Neural cell (in vitro differentiated cells): ENCODE measurements around the gene MEGF11. TPM values are rescaled to one million over a fixed set of nuclear protein-coding genes. Genes with fewer than 3 reads are reported as not detected.

Source experiments
- H2AFZ ChIP-seq: fragments of 200-600, 300-800 bp; sonication (generic), shearing (Covaris generic); 2 replicates; pipeline ENCODE4 v1.6.0; 2014; ENCODE audit warnings: low read depth, mild to moderate bottlenecking, antibody characterized with exemption, low read length, moderate library complexity
- H3F3A ChIP-seq: fragments of 200-600 bp; shearing (Covaris generic); 2 replicates; pipeline ENCODE4 v1.6.1; 2016; ENCODE audit warnings: mild to moderate bottlenecking, moderate library complexity, mixed read lengths, antibody characterized with exemption, low read length; ENCODE audit not compliant: insufficient read depth, poor library complexity, severe bottlenecking
- H3K27ac ChIP-seq: fragments of 200-600, 300-800 bp; sonication (generic), shearing (Covaris generic); 2 replicates; pipeline ENCODE4 v1.5.1; 2014; ENCODE audit warnings: mild to moderate bottlenecking, low read length, moderate library complexity
- H3K27me3 ChIP-seq: fragments of 300-800, 200-600 bp; sonication (generic), shearing (Covaris generic); 2 replicates; pipeline ENCODE4 v1.6.0; 2014; ENCODE audit warnings: mild to moderate bottlenecking, low read depth, low read length, moderate library complexity; ENCODE audit not compliant: insufficient read depth
- H3K36me3 ChIP-seq: fragments of 300-800, 200-600 bp; sonication (generic), shearing (Covaris generic); 2 replicates; pipeline ENCODE4 v1.5.1; 2014; ENCODE audit warnings: mild to moderate bottlenecking, antibody characterized with exemption, low read length, moderate library complexity; ENCODE audit not compliant: insufficient read depth
- H3K4me2 ChIP-seq: fragments of 300-800, 200-600 bp; sonication (generic), shearing (Covaris generic); 2 replicates; pipeline ENCODE4 v1.6.0; 2014; ENCODE audit warnings: mild to moderate bottlenecking, low read length
- H3K4me3 ChIP-seq: fragments of 300-800, 200-600 bp; sonication (generic), shearing (Covaris generic); 2 replicates; pipeline ENCODE4 v1.5.1; 2014; ENCODE audit warnings: mild to moderate bottlenecking, low read length, moderate library complexity
- H3K79me2 ChIP-seq: fragments of 200-600 bp; shearing (Covaris generic); replicated peaks from 2 replicates; pipeline ENCODE4 v1.6.0; 2014; ENCODE audit warnings: mild to moderate bottlenecking, low read length, moderate library complexity; ENCODE audit not compliant: insufficient read depth
- H3K9ac ChIP-seq: fragments of 300-800, 200-600 bp; sonication (generic), shearing (Covaris generic); 2 replicates; pipeline ENCODE4 v1.6.1; 2016; ENCODE audit warnings: mild to moderate bottlenecking, low read length, mixed read lengths
- H3K9me2 ChIP-seq: fragments of 200-600 bp; shearing (Covaris generic); 2 replicates; pipeline ENCODE4 v1.6.1; 2016; ENCODE audit warnings: mild to moderate bottlenecking, low read length, mixed read lengths; ENCODE audit not compliant: insufficient read depth
- H3K9me3 ChIP-seq: fragments of 200-600, 300-800 bp; sonication (generic), shearing (Covaris generic); 2 replicates; pipeline ENCODE4 v1.6.1; 2016; ENCODE audit warnings: mild to moderate bottlenecking, mixed run types, low read length, moderate library complexity, mixed read lengths
- H4K20me1 ChIP-seq: fragments of 200-600 bp; shearing (Covaris generic); 2 replicates; pipeline ENCODE4 v1.6.1; 2016; ENCODE audit warnings: mild to moderate bottlenecking, mixed run types; ENCODE audit not compliant: insufficient read depth
- CTCF ChIP-seq: fragments of 450-650 bp; IDR thresholded peaks from 2 replicates; pipeline ENCODE4 v1.5.1; 2014; ENCODE audit warnings: antibody characterized with exemption, mild to moderate bottlenecking, moderate library complexity; ENCODE audit not compliant: poor library complexity, severe bottlenecking
- EP300 ChIP-seq: fragments of 450-650 bp; conservative IDR thresholded peaks from 2 replicates; pipeline ENCODE4 v1.6.1; 2014; ENCODE audit warnings: antibody characterized with exemption, mild to moderate bottlenecking, moderate library complexity; ENCODE audit not compliant: poor library complexity, severe bottlenecking
- EZH2 ChIP-seq: fragments of 200-600, 300-800 bp; shearing (Covaris generic), sonication (generic); IDR thresholded peaks from 2 replicates; pipeline ENCODE4 v1.6.1; 2014; ENCODE audit warnings: antibody characterized with exemption, low read length, borderline replicate concordance, mild to moderate bottlenecking; ENCODE audit not compliant: insufficient read depth, poor library complexity, severe bottlenecking
- MXI1 ChIP-seq: fragments of 450-650 bp; conservative IDR thresholded peaks from 2 replicates; pipeline ENCODE4 v1.6.1; 2014; ENCODE audit warnings: antibody characterized with exemption, mild to moderate bottlenecking; ENCODE audit not compliant: poor library complexity, severe bottlenecking
- POLR2AphosphoS5 ChIP-seq: IDR thresholded peaks from 2 replicates; pipeline ENCODE4 v1.6.1; 2012
- RAD21 ChIP-seq: fragments of 450-650 bp; conservative IDR thresholded peaks from 2 replicates; pipeline ENCODE4 v1.6.1; 2014; ENCODE audit warnings: antibody characterized with exemption, mild to moderate bottlenecking, moderate library complexity
- REST ChIP-seq: IDR thresholded peaks from 2 replicates; pipeline ENCODE4 v1.6.1; 2012; ENCODE audit warnings: borderline replicate concordance
- SMC3 ChIP-seq: fragments of 450-650 bp; conservative IDR thresholded peaks from 2 replicates; pipeline ENCODE4 v1.6.1; 2014; ENCODE audit warnings: antibody characterized with exemption, mild to moderate bottlenecking, moderate library complexity; ENCODE audit not compliant: poor library complexity
- TAF1 ChIP-seq: IDR thresholded peaks from 2 replicates; pipeline ENCODE4 v1.6.1; 2012; ENCODE audit warnings: low read depth
- polyA plus RNA-seq: library from polyadenylated mRNA; depleted of rRNA; stranded (reverse); fragments of >200 nt; gene quantifications from 2 replicates; pipeline ENCODE4 v1.2.3, GENCODE V29; 2014

MEGF11 gene
- polyA plus RNA-seq, 1 donor from 2014 or later = 0.64 TPM

GRCh38 chr15:65954289-65954741 is 299.2 kb downstream of the MEGF11 start:
- H3K27ac ChIP-seq = no peak overlapping the region
- H3K4me2 ChIP-seq = no peak overlapping the region
- H3K9ac ChIP-seq = no peak overlapping the region
- no peaks in the 10 kb centered on the region for H3K36me3 ChIP-seq
- H3K4me3 ChIP-seq = no peak overlapping the region
- H3F3A ChIP-seq = no peaks in the 10 kb centered on the region
- H3K9me2 ChIP-seq = no peaks in the 10 kb centered on the region
- no peak overlapping the region for H2AFZ ChIP-seq
- no peaks in the 10 kb centered on the region for H3K27me3 ChIP-seq
- no peaks in the 10 kb centered on the region for H3K9me3 ChIP-seq
- no peaks in the 10 kb centered on the region for H3K79me2 ChIP-seq
- H4K20me1 ChIP-seq = no peaks in the 10 kb centered on the region
- TF ChIP-seq EZH2 = no peak
- TF ChIP-seq POLR2AphosphoS5 = no peak
- TF ChIP-seq REST = no peak
- TF ChIP-seq MXI1 = no peak
- no peak for TF ChIP-seq EP300
- TF ChIP-seq CTCF = no peak
- TF ChIP-seq RAD21 = no peak
- no peak for TF ChIP-seq TAF1
- no peak for TF ChIP-seq SMC3

GRCh38 chr15:65953622-65954021 is 299.9 kb downstream of the MEGF11 start:
- H3K9me3 ChIP-seq = no peaks in the 10 kb centered on the region
- H4K20me1 ChIP-seq = no peaks in the 10 kb centered on the region
- TF ChIP-seq EZH2 = no peak
- TF ChIP-seq TAF1 = no peak
- TF ChIP-seq SMC3 = no peak
- no peak for TF ChIP-seq MXI1
- TF ChIP-seq EP300 = no peak
- TF ChIP-seq REST = no peak
- TF ChIP-seq RAD21 = no peak
- TF ChIP-seq CTCF = no peak
- no peak for TF ChIP-seq POLR2AphosphoS5
- no peak overlapping the region for H3K4me2 ChIP-seq
- no peaks in the 10 kb centered on the region for H3K79me2 ChIP-seq
- H3K9me2 ChIP-seq = no peaks in the 10 kb centered on the region
- no peaks in the 10 kb centered on the region for H3K36me3 ChIP-seq
- no peak overlapping the region for H3K9ac ChIP-seq
- no peak overlapping the region for H3K27ac ChIP-seq
- no peaks in the 10 kb centered on the region for H3K27me3 ChIP-seq
- H2AFZ ChIP-seq = no peak overlapping the region
- no peaks in the 10 kb centered on the region for H3F3A ChIP-seq
- no peak overlapping the region for H3K4me3 ChIP-seq
